ENCODE data around the gene TTI1.

Gene TTI1

DNA sequence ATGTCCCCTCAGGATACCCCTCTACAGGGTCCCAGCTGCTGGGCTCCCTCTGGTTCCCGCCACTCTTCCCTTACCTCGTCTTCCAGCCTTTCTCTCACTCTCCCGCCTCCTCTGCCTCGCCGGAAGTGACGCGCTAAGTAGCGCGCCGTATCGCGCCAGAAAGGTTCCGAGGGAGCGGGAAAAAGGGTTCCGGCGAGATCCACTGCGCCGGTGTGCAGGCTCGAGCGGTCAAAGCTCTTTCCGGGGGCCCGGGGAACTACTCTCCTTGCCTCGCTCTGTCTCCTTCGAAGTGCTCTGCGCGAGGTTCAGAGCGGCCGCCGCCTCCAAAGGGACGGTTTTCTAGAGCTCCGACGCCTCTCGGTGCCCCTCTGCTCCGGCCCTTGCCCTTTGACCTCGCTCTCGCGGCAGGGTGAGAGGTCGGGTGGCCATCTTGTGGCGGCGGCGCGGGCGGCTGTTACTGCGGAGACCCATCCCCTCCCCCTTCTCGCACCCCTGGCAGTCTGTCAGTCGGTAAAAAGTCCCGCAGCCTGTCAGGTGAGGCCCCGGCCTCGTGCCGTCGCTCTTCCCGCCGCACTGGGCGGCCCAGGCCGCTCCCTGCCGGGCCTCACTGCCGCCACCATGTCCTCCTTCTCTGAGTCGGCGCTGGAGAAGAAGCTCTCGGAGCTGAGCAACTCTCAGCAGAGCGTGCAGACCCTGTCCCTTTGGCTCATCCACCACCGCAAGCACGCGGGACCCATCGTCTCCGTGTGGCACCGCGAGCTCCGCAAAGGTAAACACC is at the start of gene TTI1, which contains the start of gene RPRD1B:
TSS of gene TTI1 (minus strand) at position 127 of the 778 bp plus-strand sequence. CDS start 19,640 bp downstream, outside the sequence.
TSS of gene RPRD1B (plus strand) at position 417 of the 778 bp plus-strand sequence. CDS start at position 619, 202 bp downstream.
- DNase-seq, result peak; percentile 93

DNA sequence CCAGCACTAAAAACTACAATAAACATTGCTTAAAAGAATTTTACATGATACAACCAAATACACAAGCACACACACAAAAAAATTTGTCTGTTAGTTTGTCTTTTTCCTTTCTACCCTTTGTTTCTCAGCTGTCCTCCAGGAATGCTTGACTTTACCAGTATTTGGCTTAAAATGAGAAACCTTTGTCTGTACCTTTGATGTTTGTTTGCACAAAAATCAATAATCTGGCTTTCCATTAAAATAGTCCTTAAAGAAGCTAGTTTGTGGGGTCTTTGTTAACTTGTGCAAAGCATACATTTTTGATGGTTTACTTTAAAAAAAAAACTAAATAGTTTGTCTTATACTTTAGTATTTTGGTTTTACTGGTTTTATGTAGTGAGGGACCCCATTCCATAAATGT is 49.6 kb upstream of the TTI1 start:
- no peak for DNase-seq

DNA sequence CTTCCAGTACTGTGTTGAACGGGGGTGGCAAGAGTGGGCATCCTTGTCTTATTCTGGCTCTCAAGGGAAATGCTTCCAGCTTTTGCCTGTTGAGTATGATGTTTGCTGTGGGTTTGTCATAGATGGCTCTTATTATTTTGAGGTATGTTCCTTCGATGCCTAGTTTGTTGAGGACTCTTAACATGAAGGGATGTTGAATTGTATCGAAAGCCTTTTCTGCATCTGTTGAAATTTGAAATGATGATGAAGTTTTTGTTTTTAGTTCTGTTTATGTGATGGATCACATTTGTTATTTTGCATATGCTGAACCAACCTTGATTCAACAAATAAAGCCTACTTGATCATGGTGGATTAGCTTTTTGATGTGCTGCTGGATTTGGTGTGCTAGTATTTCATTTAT is 48.3 kb upstream of the TTI1 start:
- no peak for DNase-seq

DNA sequence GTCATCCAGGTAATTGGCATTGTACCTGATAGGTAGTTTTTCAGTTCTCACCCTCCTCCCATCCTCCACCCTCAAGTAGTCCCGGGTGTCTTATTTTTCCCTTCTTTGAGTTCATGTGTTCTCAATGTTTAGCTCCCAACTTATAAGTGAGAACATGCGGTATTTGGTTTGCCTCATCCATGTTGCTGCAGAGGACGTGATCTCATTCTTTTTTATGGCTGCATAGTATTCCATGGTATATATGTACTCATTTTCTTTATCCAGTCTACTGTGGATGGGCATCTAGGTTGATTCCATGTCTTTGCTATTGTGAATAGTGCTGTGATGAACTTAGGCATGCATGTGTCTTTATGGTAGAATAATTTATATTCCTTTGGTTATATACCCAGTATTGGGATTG is 46.1 kb upstream of the TTI1 start:
- no peak for DNase-seq

DNA sequence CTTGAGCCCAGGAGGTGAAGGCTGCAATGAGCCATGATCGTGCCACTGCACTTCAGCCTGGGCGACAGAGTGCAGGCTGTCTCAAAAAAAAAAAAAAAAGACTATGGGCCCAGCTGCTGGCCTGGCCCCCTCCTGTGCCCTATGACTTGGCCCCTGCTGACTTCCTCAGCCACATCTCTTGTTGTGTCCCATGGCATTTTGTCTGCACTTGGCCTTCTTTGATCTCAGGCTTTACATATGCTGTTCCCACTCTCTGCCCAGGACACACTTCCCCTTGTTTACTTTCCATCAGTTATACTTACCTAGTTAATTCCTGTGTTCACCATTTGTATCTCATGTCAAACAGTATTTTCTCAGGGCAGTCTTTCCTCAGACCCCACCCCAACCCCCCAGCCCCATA is 44.8 kb upstream of the TTI1 start:
- DNase-seq, result no peak

DNA sequence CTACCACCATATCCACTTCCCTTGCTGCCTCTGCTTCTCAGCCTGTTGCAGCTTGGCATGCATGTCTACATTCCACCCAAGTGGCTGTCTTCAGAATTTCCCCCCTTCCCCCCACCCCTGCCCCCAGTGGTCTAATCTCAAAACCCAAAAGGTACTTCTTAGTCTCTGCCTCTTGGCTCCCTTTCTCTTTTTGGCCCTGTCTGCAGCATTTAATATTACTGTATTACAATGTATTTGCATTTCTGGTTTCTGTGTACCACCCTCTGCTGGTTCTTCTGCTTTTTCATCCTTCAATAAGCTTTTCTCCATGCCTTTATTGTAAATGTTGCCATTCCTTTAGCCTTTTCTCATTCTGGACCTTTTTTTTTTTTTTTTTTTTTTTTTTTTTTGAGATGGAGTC is 43.3 kb upstream of the TTI1 start:
- DNase-seq, result no peak

DNA sequence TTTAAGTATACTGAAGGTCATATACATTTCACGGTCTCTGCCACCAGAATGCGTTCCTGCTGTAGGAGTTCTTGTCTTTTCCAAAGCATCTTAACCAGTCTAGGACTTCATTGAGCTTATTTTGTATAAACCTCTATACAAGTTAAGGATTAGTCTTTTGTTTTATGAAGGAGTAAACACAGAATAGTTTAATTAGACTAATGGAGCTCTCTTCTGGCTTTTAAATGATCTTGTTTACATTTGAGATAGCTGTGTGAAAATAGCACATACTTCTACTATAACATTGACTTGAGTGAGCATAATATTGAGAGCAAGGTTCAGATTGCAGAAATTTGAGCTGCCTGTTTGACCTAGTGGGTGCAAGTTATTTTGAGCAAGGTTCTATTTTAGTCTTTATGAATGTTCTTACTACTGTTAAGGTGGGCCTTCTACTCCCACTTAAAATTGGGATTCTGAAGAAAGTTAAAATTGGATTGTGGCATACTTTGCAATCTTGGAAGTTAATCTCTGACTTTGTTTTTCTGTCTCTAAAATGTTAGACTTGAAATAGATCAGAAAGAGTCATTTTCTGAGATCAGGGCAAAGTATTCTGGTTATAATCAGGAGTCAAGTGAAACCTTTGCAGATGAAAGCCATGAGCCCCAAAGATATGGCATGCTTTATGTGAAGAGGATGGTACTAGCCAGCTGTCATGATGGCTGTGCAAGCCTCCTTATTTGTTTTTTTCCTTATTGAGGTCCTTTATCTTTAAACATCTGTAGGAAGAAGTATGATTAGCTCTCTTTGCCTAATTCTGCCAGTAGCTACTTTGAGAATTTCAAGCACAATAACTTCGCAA is 42.1 kb upstream of the TTI1 start:
- no peak for DNase-seq

DNA sequence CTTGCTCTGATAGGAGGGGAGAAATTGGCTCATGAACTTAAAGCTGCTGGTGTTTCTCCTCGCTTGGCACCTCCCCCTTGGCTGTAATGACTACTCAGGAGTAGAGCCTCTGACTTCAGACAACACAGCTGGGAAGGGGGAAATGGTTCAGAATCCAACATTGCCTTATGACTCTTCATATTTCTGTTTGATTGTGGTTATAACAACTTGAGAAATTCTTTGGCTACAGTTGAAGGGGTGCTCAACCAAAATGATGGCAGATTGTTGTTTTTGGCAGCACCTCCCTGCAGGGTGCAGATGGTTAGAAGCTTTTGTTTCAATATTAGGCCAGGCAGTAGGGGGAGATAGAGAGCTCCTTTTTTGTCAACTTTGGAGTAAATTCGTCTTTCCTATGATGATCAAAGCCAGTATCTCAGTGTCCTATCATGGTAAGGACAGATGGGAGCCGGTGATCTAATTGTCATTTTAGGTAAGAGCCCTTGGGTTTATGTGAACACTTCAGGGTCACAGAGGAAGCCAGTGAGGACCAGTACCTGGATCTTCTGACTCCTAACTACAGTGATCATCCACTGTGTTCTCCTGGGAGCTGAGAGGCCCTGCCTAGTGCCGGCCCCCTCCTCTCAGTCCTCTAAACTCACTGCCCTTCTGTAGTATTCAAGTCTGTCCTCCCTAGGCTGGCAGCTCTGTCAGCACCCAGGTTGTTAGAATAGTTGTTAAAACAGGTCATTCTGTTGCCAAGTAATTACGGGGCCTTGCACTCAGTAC is 40.2 kb upstream of the TTI1 start:
- peak; percentile 65 for DNase-seq

DNA sequence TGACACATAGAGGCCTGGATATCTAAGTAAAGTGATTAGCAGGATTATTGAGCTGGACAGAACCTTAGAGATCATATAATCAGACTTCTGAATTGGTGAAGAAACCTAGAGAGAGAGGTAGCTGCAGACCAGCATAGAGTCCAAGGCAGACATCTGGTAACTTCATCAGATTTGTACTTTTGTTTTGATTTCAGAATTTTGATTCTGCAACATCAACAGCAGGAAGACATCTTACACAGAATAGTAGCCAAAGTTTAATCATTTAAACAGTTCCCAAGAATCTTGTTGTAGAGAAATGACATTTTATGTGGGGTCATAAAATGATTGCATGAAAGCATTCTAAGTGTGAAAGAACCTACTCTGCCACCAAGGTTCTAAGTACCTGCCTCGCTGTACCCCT is 39.6 kb upstream of the TTI1 start:
- DNase-seq, result no peak

DNA sequence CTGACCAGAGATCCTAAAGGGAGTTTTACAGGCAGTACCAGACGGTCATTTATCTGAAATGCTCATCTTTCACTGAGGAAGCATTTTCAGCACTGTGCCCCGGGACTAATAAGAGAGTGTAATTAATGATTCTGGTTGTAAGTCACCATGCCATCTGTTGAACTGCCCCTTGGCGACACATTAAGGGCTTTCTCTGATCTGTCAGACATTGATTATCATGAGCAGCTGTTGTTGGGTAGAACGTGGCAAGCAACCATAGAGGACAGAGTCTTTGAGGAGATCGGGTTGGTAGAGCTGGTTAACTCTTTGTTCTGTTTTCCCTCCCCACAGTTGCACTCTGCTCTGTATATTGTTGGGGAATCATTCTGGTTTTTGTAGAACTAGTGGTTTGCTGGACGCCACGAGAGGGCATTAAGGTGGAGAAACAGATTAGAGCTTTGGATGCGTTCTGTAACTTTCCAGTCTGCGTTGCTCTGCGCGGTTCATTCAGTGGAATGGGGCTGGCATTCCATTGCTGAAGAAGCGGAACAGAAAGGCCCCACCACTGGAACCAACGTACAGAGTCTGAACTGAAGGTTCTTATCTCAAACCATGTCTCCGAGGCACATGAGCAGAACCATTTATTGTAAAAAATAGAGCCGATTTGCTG is 34.6 kb upstream of the TTI1 start:
- DNase-seq, result no peak

DNA sequence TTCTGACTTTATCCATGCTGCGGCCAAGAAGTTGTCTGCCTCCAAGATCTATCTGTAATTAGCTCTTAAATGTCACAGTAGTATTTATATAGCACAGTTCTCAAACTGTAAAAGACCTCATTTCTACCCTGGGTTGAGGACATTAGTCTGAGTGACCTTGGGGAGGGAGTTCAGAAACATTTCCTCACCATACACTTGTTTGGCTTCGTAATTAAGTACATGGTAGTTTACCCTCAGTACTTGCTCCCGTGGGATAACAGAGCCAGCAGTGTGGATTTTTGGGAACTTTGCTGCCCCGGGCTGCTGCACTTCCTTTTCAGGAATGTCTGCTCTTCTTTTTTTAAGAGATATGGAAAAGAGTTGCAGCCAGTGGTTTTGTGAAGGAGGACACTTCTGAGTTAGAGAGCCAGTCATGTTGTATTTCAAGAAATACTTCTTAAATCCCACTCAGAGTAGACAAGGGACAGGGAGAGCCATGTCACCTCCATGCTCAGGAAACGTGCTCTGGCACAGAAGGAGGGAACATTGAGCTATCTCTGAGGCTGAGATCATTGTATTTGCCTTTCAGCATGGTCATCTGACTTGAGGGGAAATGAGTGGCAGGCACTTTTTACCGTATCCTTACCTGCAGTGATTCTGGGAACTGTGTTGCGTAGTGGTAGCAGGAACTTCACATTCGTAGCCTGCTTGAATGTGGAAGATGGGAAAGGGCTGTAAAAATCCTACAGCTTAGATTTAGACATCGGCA is 33.9 kb upstream of the TTI1 start:
- no peak for DNase-seq

DNA sequence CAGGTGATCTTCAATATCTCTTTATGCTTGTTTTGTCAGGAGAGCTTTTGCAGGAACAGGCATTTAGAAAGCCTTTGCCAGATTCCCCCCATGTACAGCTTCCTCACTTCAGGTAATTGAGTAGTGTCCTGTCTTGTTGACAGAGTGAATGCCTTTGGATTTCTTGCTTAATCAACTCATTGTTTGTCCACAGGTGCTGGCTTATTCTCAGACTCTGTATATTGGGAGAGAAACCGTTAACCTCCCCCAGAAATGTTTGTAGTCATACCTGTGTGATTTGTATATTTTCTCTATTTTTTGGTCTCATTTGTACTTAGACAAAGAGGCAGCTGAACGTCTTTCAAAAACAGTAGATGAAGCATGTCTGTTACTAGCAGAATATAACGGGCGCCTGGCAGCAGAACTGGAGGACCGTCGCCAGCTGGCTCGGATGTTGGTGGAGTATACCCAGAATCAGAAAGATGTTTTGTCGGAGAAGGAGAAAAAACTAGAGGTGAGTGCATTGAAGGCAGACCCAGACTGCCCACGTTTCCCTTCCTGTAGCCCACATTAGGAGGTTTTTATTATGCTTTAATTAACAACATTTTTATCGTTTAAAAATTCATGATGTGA is 32.6 kb upstream of the TTI1 start:
- DNase-seq, result no peak

DNA sequence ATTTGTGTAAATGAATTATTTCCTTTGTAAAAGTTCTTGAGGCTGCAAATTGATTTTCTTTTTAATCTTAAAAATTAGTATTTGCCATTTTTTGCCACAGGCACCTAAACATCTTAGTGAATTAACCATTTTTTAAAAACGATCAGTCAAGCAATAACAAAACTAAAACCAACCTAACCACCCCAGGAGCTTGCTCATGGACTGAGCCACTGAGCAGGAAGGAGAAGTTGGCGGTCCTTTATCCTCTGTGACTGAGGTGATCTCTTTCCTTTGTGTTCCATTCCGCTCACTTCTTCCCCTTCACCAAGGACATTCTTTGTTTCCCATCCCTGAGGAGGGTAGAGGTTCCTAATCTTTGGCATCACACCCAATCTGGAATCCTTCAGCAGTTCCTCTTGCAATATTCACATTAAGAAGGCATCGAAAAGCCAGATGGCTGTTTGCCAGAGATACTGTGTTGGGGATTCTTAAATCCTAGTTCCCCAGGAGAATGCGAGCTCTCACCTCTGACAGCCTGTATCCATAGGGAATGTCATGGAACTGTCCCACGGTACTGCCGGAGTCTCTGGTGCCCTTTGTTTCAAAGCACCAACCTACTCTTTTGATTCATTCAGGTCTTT is 30.8 kb upstream of the TTI1 start:
- no peak for DNase-seq

DNA sequence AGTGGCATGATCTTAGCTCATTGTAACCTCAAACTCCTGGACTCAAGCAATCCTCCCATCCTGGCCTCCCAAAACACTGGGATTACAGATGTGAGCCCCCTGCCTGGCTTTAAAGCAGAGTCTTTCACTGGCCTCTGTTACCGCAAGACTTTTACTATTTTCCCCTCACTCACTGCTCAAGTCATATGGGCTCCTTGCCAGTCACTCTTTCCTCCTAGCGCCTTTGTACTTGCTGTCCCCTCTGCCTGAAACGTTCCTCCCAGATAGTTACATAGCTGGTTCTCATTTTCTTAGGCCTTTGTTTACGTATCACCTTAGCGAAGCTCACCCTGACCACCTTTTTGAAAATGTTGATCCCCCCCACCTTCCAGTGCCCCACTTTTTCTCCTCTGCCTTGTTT is 29.6 kb upstream of the TTI1 start:
- no peak for DNase-seq

DNA sequence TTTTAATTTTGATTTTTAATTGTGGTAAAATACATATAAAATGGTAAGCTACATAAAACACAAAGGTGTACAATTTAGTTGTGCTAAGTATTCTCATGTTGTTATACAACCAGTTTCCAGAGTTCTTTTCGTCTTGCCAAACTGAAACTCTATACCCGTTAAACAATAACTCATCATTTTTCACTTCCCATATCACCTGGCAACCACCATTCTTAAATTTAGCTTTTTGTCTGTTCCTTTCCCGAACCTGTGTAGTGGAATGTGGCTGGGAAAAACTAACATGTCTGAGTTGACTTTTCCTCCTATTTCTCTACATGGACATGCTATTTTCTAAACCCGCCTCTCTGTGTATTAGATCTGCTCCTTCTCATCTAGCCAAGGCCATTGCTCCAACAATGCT is 27.9 kb upstream of the TTI1 start:
- peak; percentile 32 for DNase-seq

DNA sequence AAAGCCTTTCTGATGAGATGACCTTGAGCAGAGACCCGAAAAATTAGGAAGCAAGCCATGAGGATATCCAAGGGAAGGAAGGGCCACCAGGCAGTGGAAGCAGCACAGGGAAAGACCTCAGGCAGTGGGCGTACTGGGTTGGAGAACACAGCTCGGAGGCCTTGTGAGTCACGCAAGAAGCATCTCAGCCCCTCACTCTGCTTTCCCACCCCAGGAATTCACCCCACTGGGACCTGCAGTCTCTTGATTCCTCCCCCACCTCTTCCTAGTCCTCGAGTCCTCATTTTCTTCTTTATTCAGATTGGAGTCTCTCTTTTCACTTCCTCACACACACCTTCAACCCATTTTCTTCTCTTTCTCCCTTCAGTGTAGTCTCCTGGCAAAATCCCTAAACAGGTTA is 27.3 kb upstream of the TTI1 start:
- DNase-seq, result no peak

DNA sequence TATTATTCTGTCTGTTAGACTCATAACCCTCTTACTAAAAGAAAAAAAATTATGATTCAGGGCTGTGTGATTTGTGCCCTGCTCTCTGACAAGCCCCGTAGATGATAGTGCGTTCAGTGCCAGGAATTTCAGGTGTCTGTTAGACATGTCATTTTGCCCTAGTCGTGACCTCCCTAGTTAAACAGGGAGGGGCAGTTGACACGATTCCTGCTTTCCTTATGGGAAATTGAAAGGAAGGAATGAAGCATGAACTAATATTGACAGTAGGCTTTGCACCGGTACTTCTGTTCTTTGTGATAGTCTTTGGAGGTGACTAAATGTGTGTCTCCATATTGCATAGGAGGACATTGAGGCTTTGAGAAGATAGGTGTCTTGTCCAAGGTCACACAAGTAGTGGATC is 26.6 kb upstream of the TTI1 start:
- no peak for DNase-seq

DNA sequence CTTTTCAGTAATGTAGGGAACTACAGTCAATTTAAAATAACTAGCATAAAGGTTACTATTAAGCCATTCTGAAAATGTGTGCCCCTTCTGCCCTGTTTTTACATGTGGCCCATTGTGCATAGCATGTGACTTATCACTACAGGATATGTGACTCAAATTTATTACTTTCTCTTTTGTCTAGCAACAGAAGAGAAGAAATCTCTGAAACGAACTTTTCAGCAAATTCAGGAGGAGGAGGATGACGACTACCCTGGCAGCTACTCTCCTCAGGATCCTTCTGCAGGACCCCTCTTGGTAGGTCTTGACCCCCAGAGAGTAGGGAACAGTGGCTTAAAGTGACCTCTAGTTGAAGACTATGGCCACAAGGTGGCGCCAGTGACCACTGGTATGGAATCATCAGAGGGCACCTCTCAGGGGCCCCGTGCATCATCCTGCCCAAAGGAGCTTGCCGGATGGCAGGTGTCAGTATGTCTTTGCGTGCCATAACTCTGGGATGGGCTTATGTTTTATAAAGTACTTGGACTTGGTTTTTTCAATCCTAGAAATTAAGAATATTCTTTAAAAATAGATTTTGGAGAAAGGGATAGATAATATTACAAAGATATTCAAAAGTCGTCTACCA is 24.2 kb upstream of the TTI1 start:
- peak; percentile 85 for DNase-seq

DNA sequence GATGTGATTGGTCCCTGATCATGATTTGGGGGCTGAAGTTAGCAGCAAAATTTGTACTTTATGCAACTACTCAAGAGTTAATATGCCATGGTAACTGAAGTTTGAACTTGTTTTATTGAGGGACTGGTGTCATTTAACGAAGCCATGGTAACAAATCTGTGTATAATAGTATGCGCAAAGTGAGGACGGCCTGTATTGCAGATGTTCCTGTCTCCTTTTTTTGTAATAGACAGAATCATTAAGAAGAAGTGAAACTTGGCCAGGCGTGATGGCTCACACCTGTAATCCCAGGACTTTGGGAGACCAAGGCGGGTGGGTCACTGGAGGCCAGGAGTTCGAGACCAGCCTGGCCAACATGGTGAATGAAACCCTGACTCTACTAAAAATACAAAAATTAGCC is 22.6 kb upstream of the TTI1 start:
- peak; percentile 55 for DNase-seq

DNA sequence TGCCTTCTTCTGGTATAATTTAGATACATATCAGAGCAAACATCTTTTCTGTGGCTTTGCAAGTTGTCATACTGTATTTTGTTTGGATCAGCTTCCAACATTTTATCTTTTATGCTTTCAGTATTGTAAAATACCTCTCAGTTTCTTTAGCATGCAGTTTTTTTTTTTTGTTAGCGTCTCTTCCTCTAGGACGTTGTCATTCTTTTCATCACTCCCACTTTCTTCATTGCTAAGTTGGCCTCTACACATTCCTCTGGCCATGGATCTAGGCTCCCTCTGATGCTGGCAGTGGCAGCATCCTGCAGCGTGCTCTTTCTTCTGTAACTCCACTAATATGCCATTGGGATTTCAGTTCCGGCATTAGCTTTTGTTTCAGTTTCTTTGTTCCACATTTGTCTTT is 22.0 kb upstream of the TTI1 start:
- no peak for DNase-seq

DNA sequence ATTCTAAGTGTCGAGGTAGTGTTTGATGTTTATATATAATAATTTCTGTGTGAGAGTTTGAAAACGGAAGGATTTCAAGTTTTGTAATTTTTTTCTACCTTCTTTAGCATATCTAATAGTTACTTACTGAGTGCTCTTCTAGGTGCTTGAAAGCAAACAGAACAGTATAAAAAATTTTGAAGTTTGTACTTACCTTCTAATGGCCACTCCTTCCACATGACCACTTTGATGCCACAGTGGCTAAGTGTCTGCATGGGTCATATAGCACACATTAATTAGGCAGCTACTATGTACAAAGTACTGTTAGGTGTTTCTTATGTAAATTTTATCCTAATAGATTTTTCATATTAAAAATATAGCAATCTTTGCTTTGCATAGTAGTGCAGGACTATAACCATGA is 21.4 kb upstream of the TTI1 start:
- no peak for DNase-seq

Data from RPMI8226 (cell line).